Spleen (tissue), 7 donors: ENCODE measurements around the gene PIK3R4.

Source experiments
- POLR2AphosphoS5 ChIP-seq, 3 donors: sonication (generic); formaldehyde crosslinking; IDR thresholded peaks; one replicate each; pipeline ENCODE4 v1.5.1; 2017; ENCODE audit warnings: antibody characterized with exemption in 3 of 3
- TF ChIP-seq, protein P1 (sequence below), 11 experiments: fragments of 200-600 bp in 7 of 11; fragments of 450-650 bp in 4 of 11; sonication (generic) in 4 of 11; IDR thresholded peaks in 8 of 11; conservative IDR thresholded peaks in 3 of 11; 1 replicate in 7 of 11; 2 replicates in 4 of 11; pipeline versions ENCODE4 v1.4.0 to v1.8.0; 2016 to 2021; ENCODE audit warnings: antibody characterized with exemption in 11 of 11, inconsistent platforms in 4 of 11, mild to moderate bottlenecking in 1 of 11
- donor health status: DM: no; HTN: no; CAD: no; lungs with moderate emphysema.
- donor health status: DM: no; HTN: no; CAD: no.
- donor health status: DM: no; HTN: no; CAD: no.

DNA sequence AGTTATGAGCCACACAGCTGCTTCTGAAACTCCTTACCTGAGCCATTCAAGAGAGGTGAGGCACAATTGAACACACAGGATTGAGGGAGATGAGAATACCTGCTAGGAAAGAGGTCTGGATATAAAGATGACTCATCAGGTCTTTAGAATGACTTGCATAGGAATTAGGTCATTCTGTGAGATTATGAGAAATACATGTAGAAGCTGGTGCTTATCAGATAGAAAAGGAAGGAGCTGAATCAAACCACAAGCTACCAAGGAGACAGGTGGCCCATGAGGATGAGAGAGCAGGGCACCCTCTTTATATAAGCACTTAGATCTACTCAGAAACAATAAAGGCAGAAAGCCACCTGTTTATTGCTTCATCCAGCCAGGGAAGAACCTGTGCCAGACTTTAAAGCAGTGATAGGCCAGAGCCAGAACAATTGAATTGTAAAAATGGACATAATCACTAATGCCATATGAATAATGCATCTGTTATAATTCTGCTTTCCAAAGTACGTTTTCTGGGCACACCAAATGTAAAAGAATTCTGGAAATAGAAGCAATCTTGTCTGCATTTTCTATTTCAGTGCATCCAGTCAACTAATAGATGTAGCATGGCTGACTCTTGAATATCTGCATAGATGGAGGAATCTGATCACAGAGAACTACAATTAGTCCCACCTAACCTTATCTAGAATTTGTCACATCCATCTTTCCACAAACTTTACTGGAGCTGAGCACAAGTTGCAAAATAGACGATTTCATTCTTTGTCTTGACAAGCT lies 74.9 kb downstream of the PIK3R4 start:
- TF ChIP-seq, protein P1, sequence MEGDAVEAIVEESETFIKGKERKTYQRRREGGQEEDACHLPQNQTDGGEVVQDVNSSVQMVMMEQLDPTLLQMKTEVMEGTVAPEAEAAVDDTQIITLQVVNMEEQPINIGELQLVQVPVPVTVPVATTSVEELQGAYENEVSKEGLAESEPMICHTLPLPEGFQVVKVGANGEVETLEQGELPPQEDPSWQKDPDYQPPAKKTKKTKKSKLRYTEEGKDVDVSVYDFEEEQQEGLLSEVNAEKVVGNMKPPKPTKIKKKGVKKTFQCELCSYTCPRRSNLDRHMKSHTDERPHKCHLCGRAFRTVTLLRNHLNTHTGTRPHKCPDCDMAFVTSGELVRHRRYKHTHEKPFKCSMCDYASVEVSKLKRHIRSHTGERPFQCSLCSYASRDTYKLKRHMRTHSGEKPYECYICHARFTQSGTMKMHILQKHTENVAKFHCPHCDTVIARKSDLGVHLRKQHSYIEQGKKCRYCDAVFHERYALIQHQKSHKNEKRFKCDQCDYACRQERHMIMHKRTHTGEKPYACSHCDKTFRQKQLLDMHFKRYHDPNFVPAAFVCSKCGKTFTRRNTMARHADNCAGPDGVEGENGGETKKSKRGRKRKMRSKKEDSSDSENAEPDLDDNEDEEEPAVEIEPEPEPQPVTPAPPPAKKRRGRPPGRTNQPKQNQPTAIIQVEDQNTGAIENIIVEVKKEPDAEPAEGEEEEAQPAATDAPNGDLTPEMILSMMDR (IDR thresholded peaks at IDR 0.05 in 8 of 11, conservative IDR thresholded peaks at IDR 0.05 in 3 of 11): no peak
- no peak for TF ChIP-seq POLR2AphosphoS5 (IDR thresholded peaks at IDR 0.05)
